GM12891 (cell line): Measurements from ENCODE around the gene PODN.

ENCODE experiments used
- SPI1 ChIP-seq: IDR thresholded peaks from 2 replicates; pipeline ENCODE4 v1.6.1; 2011; ENCODE audit warnings: low read depth, low read length, control low read depth
- TAF1 ChIP-seq: IDR thresholded peaks from 2 replicates; pipeline ENCODE4 v1.6.1; 2011; ENCODE audit warnings: low read depth, low read length, control low read depth

- no peak for TF ChIP-seq SPI1
- TF ChIP-seq TAF1 = no peak
Observed at GRCh38 chr1:53043271-53043670, 18.7 kb upstream of the PODN start.
